K562 (cell line): ENCODE measurements around the gene ADCY4. TPM values are rescaled to one million over a fixed set of nuclear protein-coding genes. Genes with fewer than 3 reads are reported as not detected.

Experiments used
- EZH2 ChIP-seq: IDR thresholded peaks from 2 replicates; pipeline ENCODE4 v1.6.1; 2012; ENCODE audit warnings: low read depth, mild to moderate bottlenecking, inconsistent platforms, low read length, borderline replicate concordance
- KLF13 ChIP-seq: fragments of 450-650 bp; IDR thresholded peaks from 2 replicates; pipeline ENCODE4 v1.6.1; 2016; ENCODE audit warnings: missing genetic modification characterization, low read depth, mild to moderate bottlenecking, missing compliant biosample characterization, moderate library complexity, borderline replicate concordance
- LCOR ChIP-seq: sonication (generic); formaldehyde crosslinking; IDR thresholded peaks from 2 replicates; pipeline ENCODE4 v1.8.0; 2022; ENCODE audit warnings: mild to moderate bottlenecking, missing genetic modification reagents
- MECOM ChIP-seq: fragments of 250-450 bp; sonication (Bioruptor Pico); IDR thresholded peaks from 2 replicates; pipeline ENCODE4 v1.8.0; 2022; ENCODE audit warnings: inconsistent platforms
- MTA2 ChIP-seq: fragments of 450-650 bp; IDR thresholded peaks from 2 replicates; pipeline ENCODE4 v1.6.1; 2016; ENCODE audit warnings: low read depth
- NBN ChIP-seq: fragments of 450-650 bp; IDR thresholded peaks from 2 replicates; pipeline ENCODE4 v1.6.1; 2016; ENCODE audit warnings: low read depth, mild to moderate bottlenecking
- NR1H2 ChIP-seq: sonication (generic); formaldehyde crosslinking; IDR thresholded peaks from 2 replicates; pipeline ENCODE4 v1.4.0; 2020; ENCODE audit warnings: mild to moderate bottlenecking, missing genetic modification reagents
- PCBP1 ChIP-seq: fragments of 200-400 bp; formaldehyde crosslinking; IDR thresholded peaks from 2 replicates; pipeline ENCODE4 v1.6.1; 2018; ENCODE audit warnings: mild to moderate bottlenecking, low read depth, low read length; ENCODE audit not compliant: poor library complexity, severe bottlenecking
- PRDM10 ChIP-seq: fragments of 450-650 bp; IDR thresholded peaks from 2 replicates; pipeline ENCODE4 v1.6.1; 2018; ENCODE audit not compliant: partially characterized antibody
- RNF2 ChIP-seq: sonication (generic); IDR thresholded peaks from 2 replicates; pipeline ENCODE4 v1.6.1; 2016
- SOX6 ChIP-seq: fragments of 450-650 bp; IDR thresholded peaks from 2 replicates; pipeline ENCODE4 v1.6.1; 2014; ENCODE audit warnings: mild to moderate bottlenecking
- ZBTB7A ChIP-seq: IDR thresholded peaks from 2 replicates; pipeline ENCODE4 v1.6.1; 2011; ENCODE audit warnings: low read depth, mild to moderate bottlenecking, low read length, moderate library complexity, borderline replicate concordance; ENCODE audit not compliant: control insufficient read depth
- ZFP1 ChIP-seq: fragments of 450-650 bp; formaldehyde crosslinking; IDR thresholded peaks from 2 replicates; pipeline ENCODE4 v1.4.0; 2020; ENCODE audit warnings: mild to moderate bottlenecking, mixed read lengths
- ZNF143 ChIP-seq: sonication (generic); formaldehyde crosslinking; IDR thresholded peaks from 2 replicates; pipeline ENCODE4 v1.9.0; 2022; ENCODE audit warnings: mild to moderate bottlenecking, missing genetic modification reagents
- polyA plus RNA-seq, 8 experiments: library from polyadenylated mRNA; depleted of rRNA in 4 of 8; stranded (reverse) in 5 of 8; unstranded in 3 of 8; fragments of >200 nt; fragmentation: Nextera tagmentation in 2 of 8; fragmentation: Illumina TruSeq in 1 of 8; extraction: Ambion mirVana in 2 of 8; extraction: Trizol in 1 of 8; gene quantifications; 2 replicates each; pipeline versions ENCODE4 v1.2.1 to v1.2.3, GENCODE V29; 2011 to 2014; ENCODE audit warnings: inconsistent platforms in 1 of 8, missing spikeins in 1 of 8
- total RNA-seq, 7 experiments: library from RNA; depleted of rRNA in 6 of 7; stranded (reverse); fragments of >200 nt in 6 of 7; fragmentation: Illumina TruSeq in 2 of 7; extraction: Trizol in 2 of 7; gene quantifications; 2 replicates each; pipeline versions ENCODE4 v1.2.1 to v1.2.3, GENCODE V29; 2011 to 2021; ENCODE audit warnings: low replicate concordance in 1 of 7
- TF ChIP-seq, protein P1 (sequence below): fragments of 250-450 bp; sonication (Bioruptor Pico); IDR thresholded peaks from 2 replicates; pipeline ENCODE4 v1.4.0; 2020
- TF ChIP-seq, protein P2 (sequence below): fragments of 250-450 bp; sonication (Bioruptor Pico); IDR thresholded peaks from 2 replicates; pipeline ENCODE4 v1.5.0; 2020; ENCODE audit warnings: mild to moderate bottlenecking, borderline replicate concordance

ADCY4 gene
- total and polyA plus RNA-seq, 9 of the 15 experiments (the other 6 are each of a cell fraction or from before 2014, with no cell fraction given), result 0.04 to 0.31 (median 0.15) TPM; not detected in 2

DNA sequence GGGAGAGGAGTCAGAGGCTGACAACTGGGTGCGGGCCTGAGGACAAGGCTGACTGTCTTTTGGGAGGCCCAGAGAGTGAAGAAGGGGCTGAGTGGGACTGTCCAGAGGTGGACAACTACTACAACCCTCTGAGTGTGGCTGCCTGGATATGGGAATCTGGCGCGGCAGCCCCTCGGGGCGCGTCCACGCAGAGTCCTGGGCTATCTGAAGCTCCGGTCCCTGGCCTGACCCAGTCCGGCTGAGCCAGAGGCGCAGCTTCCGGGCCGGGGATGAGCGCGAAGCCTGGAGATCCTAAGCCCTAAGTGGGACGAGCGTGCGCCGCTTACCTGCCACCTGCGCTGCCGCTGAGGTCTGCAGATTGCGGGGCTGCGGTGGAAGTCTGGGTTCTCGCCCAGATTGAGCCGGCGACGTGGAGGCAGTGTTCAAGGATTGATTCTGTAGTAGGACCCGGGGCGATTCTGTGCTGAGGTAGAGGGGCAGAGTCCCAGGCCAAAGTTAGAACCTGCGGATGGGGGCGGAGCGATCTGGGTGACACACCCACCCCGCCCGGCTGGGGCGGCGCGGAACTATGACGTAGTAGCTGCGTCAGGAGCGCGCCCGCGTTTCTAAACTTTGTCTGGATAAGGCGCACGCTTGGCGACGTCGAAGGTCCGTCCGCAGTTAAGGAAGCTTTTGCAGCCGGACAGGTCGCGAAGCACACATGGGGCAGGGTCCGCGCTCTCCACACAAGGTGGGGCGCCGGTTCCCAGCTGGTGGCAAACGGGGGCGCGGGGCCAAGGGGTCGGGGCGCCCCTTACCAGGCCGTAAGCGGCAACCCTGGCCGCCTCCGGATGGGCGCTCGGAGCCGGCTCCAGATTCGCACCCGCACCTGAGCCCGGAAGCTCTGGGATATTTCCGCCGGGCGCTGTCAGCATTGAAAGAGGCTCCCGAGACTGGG lies 35.3 kb downstream of the ADCY4 start, which contains the start of the genes DHRS1 and NOP9 (continued):
- TF ChIP-seq RNF2 (no peak), ZBTB7A (no peak), ZFP1 (CRISPR knock-in tag) (no peak), PRDM10 (no peak), NR1H2 (CRISPR knock-in tag) (no peak), MTA2 (no peak), PCBP1 (peak; percentile 42), MECOM (CRISPR knock-in tag) (no peak), NBN (peak; percentile 70; the same call in 1 of the 2 replicates), KLF13 (tag) (peak; percentile 89; the same call in 1 of the 2 replicates), ZNF143 (CRISPR knock-in tag) (no peak), EZH2 (no peak), SOX6 (no peak), LCOR (CRISPR knock-in tag) (no peak)
- TF ChIP-seq, protein P1, sequence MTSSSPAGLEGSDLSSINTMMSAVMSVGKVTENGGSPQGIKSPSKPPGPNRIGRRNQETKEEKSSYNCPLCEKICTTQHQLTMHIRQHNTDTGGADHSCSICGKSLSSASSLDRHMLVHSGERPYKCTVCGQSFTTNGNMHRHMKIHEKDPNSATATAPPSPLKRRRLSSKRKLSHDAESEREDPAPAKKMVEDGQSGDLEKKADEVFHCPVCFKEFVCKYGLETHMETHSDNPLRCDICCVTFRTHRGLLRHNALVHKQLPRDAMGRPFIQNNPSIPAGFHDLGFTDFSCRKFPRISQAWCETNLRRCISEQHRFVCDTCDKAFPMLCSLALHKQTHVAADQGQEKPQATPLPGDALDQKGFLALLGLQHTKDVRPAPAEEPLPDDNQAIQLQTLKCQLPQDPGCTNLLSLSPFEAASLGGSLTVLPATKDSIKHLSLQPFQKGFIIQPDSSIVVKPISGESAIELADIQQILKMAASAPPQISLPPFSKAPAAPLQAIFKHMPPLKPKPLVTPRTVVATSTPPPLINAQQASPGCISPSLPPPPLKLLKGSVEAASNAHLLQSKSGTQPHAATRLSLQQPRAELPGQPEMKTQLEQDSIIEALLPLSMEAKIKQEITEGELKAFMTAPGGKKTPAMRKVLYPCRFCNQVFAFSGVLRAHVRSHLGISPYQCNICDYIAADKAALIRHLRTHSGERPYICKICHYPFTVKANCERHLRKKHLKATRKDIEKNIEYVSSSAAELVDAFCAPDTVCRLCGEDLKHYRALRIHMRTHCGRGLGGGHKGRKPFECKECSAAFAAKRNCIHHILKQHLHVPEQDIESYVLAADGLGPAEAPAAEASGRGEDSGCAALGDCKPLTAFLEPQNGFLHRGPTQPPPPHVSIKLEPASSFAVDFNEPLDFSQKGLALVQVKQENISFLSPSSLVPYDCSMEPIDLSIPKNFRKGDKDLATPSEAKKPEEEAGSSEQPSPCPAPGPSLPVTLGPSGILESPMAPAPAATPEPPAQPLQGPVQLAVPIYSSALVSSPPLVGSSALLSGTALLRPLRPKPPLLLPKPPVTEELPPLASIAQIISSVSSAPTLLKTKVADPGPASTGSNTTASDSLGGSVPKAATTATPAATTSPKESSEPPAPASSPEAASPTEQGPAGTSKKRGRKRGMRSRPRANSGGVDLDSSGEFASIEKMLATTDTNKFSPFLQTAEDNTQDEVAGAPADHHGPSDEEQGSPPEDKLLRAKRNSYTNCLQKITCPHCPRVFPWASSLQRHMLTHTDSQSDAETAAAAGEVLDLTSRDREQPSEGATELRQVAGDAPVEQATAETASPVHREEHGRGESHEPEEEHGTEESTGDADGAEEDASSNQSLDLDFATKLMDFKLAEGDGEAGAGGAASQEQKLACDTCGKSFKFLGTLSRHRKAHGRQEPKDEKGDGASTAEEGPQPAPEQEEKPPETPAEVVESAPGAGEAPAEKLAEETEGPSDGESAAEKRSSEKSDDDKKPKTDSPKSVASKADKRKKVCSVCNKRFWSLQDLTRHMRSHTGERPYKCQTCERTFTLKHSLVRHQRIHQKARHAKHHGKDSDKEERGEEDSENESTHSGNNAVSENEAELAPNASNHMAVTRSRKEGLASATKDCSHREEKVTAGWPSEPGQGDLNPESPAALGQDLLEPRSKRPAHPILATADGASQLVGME (CRISPR knock-in tag), result no peak
- TF ChIP-seq, protein P2, sequence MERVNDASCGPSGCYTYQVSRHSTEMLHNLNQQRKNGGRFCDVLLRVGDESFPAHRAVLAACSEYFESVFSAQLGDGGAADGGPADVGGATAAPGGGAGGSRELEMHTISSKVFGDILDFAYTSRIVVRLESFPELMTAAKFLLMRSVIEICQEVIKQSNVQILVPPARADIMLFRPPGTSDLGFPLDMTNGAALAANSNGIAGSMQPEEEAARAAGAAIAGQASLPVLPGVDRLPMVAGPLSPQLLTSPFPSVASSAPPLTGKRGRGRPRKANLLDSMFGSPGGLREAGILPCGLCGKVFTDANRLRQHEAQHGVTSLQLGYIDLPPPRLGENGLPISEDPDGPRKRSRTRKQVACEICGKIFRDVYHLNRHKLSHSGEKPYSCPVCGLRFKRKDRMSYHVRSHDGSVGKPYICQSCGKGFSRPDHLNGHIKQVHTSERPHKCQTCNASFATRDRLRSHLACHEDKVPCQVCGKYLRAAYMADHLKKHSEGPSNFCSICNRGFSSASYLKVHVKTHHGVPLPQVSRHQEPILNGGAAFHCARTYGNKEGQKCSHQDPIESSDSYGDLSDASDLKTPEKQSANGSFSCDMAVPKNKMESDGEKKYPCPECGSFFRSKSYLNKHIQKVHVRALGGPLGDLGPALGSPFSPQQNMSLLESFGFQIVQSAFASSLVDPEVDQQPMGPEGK, result no peak
